ENCODE data around the gene HYLS1. TPM values are rescaled to one million over a fixed set of nuclear protein-coding genes. Genes with fewer than 3 reads are reported as not detected.

HYLS1 gene
- total RNA-seq, 1 donor from 2014 or later, result 7.9 TPM

GRCh38 chr11:125930076-125930450, 42.6 kb downstream of the HYLS1 start:
- Mint-ChIP-seq H3K27ac (no peak overlapping the region), H3K4me1 (ENCODE audit: low read depth) (peaks cover 5% of the 10 kb centered on the region), H3K27me3 (peaks cover 8% of the 10 kb centered on the region), H3K9me3 (ENCODE audit: low read depth) (no peaks in the 10 kb centered on the region), H3K36me3 (ENCODE audit: insufficient read depth) (no peaks in the 10 kb centered on the region), H3K4me3 (ENCODE audit: low read depth) (no peak overlapping the region)
- TF ChIP-seq, protein P1, sequence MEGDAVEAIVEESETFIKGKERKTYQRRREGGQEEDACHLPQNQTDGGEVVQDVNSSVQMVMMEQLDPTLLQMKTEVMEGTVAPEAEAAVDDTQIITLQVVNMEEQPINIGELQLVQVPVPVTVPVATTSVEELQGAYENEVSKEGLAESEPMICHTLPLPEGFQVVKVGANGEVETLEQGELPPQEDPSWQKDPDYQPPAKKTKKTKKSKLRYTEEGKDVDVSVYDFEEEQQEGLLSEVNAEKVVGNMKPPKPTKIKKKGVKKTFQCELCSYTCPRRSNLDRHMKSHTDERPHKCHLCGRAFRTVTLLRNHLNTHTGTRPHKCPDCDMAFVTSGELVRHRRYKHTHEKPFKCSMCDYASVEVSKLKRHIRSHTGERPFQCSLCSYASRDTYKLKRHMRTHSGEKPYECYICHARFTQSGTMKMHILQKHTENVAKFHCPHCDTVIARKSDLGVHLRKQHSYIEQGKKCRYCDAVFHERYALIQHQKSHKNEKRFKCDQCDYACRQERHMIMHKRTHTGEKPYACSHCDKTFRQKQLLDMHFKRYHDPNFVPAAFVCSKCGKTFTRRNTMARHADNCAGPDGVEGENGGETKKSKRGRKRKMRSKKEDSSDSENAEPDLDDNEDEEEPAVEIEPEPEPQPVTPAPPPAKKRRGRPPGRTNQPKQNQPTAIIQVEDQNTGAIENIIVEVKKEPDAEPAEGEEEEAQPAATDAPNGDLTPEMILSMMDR (IDR thresholded peaks at IDR 0.05; ENCODE audit: unreplicated experiment), result no peak
- no peak for DNase-seq (ENCODE audit: low spot score, unreplicated experiment)

- Mint-ChIP-seq H3K4me1 (ENCODE audit: low read depth) (peaks cover 7% of the 10 kb centered on the region), H3K9me3 (ENCODE audit: low read depth) (no peaks in the 10 kb centered on the region), H3K36me3 (ENCODE audit: insufficient read depth) (no peaks in the 10 kb centered on the region), H3K27me3 (peaks cover 8% of the 10 kb centered on the region), H3K4me3 (ENCODE audit: low read depth) (no peak overlapping the region), H3K27ac (no peak overlapping the region)
- DNase-seq (ENCODE audit: low spot score, unreplicated experiment), result no peak
- TF ChIP-seq, protein P1 (IDR thresholded peaks at IDR 0.05; ENCODE audit: unreplicated experiment), result no peak
These were observed 43.6 kb downstream of the HYLS1 start for GRCh38 chr11:125931116-125931515.

DNA sequence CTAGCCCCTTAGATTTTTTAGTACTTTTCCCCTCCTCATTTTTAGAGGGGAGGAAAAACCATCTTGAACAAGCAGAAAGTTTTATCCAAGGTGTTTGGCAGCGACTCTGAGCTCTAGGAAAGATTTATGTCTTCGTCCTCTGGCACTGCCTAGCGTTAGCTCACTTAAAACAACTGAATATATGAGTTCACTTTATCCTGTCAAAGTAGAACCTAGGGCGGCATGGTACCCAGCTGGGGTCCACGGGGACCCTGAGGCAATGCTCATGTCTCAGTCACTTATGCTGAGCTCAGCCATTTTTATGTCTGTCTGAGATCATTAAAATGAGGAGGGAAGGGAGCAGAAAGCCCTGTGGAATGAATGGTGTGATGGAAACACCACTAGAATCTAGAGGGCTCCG, 44.2 kb downstream of the HYLS1 start:
- Mint-ChIP-seq H3K4me1 (ENCODE audit: low read depth) (peaks cover 7% of the 10 kb centered on the region), H3K4me3 (ENCODE audit: low read depth) (no peak overlapping the region), H3K9me3 (ENCODE audit: low read depth) (no peaks in the 10 kb centered on the region), H3K27ac (no peak overlapping the region), H3K27me3 (peaks cover 8% of the 10 kb centered on the region), H3K36me3 (ENCODE audit: insufficient read depth) (no peaks in the 10 kb centered on the region)
- TF ChIP-seq, protein P1 (IDR thresholded peaks at IDR 0.05; ENCODE audit: unreplicated experiment), result no peak
- no peak for DNase-seq (ENCODE audit: low spot score, unreplicated experiment)

DNA sequence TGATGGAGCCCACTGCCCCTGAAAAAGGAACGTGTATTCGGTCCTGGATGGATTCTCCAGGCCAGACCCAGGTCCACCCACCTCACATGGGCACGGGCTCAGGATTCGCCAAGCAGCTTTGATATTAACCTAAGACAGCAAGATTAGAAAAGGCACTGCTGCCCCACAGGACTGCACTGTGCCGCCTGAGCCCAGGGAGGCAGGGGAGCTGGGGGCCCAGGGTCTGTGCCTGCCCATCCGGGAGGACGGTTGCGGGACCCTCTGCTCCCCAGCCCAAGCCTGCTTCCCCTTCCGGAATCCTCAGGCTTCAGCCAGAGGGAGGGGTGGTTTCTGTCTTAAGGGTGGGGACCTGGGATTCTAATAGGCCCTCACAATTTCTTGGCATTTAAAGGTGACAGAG, 44.8 kb downstream of the HYLS1 start:
- TF ChIP-seq, protein P1 (IDR thresholded peaks at IDR 0.05; ENCODE audit: unreplicated experiment), result no peak
- Mint-ChIP-seq H3K27ac (no peak overlapping the region), H3K4me3 (ENCODE audit: low read depth) (no peak overlapping the region), H3K9me3 (ENCODE audit: low read depth) (no peaks in the 10 kb centered on the region), H3K4me1 (ENCODE audit: low read depth) (peaks cover 7% of the 10 kb centered on the region), H3K36me3 (ENCODE audit: insufficient read depth) (no peaks in the 10 kb centered on the region), H3K27me3 (peaks cover 2% of the 10 kb centered on the region)
- DNase-seq (ENCODE audit: low spot score, unreplicated experiment), result no peak

GRCh38 chr11:125933030-125933813, 45.8 kb downstream of the HYLS1 start:
- no peaks in the 10 kb centered on the region for H3K9me3 Mint-ChIP-seq (ENCODE audit: low read depth)
- H3K4me3 Mint-ChIP-seq (ENCODE audit: low read depth), result no peak overlapping the region
- H3K36me3 Mint-ChIP-seq (ENCODE audit: insufficient read depth), result no peaks in the 10 kb centered on the region
- DNase-seq (ENCODE audit: low spot score, unreplicated experiment), result no peak
- H3K27ac Mint-ChIP-seq, result no peak overlapping the region
- TF ChIP-seq, protein P1 (IDR thresholded peaks at IDR 0.05; ENCODE audit: unreplicated experiment), result no peak
- H3K4me1 Mint-ChIP-seq (ENCODE audit: low read depth), result peaks cover 7% of the 10 kb centered on the region
- peaks cover 2% of the 10 kb centered on the region for H3K27me3 Mint-ChIP-seq
